GM19035 (cell line): Measurements from ENCODE around the gene RNASE4.
A peak's percentile ranks its signal among the peaks of the same experiment; 100 is the strongest.

Experiments used
- ATAC-seq: cut with Tn5 transposase; IDR thresholded peaks from one replicate; pipeline ENCODE4 v1.9.1; 2021; ENCODE audit not compliant: unreplicated experiment

RNASE4 gene

GRCh38 chr14:20671597-20672283 lies 12.6 kb upstream of the RNASE4 start:
- ATAC-seq = no peak

GRCh38 chr14:20675669-20676068 lies 8.7 kb upstream of the RNASE4 start:
- no peak for ATAC-seq

GRCh38 chr14:20676072-20676471 lies 8.3 kb upstream of the RNASE4 start:
- ATAC-seq = no peak

- ATAC-seq = no peak
These were observed 4.5 kb upstream of the RNASE4 start for GRCh38 chr14:20679907-20680306.

- ATAC-seq = no peak
These were observed 4.0 kb upstream of the RNASE4 start for GRCh38 chr14:20680363-20680762.

- ATAC-seq = no peak
These were observed 3.5 kb upstream of the RNASE4 start for GRCh38 chr14:20680843-20681347.

- ATAC-seq = no peak
These were observed 2.8 kb upstream of the RNASE4 start for GRCh38 chr14:20681348-20682126.

GRCh38 chr14:20682127-20682434 lies 2.3 kb upstream of the RNASE4 start:
- ATAC-seq = no peak

- ATAC-seq = peak; percentile 51
These were observed 1.8 kb upstream of the RNASE4 start for GRCh38 chr14:20682435-20683124.

GRCh38 chr14:20683125-20683890 lies 1.1 kb upstream of the RNASE4 start:
- ATAC-seq = peak; percentile 29

- ATAC-seq = no peak
These were observed 499 bp downstream of the RNASE4 start for GRCh38 chr14:20684662-20685456.

GRCh38 chr14:20686386-20687143 lies 2.2 kb downstream of the RNASE4 start:
- ATAC-seq = no peak

GRCh38 chr14:20687362-20688166 lies 3.2 kb downstream of the RNASE4 start:
- ATAC-seq = no peak

- no peak for ATAC-seq
These were observed 3.9 kb downstream of the RNASE4 start, which contains the start of gene ANG for GRCh38 chr14:20688167-20688839. ANG (plus strand) TSS chr14:20688764; CDS start chr14:20693565, 4,801 bp downstream.

GRCh38 chr14:20690848-20691640 lies 6.7 kb downstream of the RNASE4 start:
- peak; percentile 59 for ATAC-seq

GRCh38 chr14:20692116-20692751 lies 7.9 kb downstream of the RNASE4 start:
- ATAC-seq = no peak

- no peak for ATAC-seq
These were observed 12.4 kb downstream of the RNASE4 start for GRCh38 chr14:20696764-20697163.
